ENCODE measurements around the gene EFEMP2.

EFEMP2 gene

GRCh38 chr11:65851811-65852507, 20.6 kb downstream of the EFEMP2 start:
- Histone ChIP-seq H3K4me2 (ENCODE audit: low read length) (no peak overlapping the region), H4K91ac (ENCODE audit: low read depth, low read length) (no peak overlapping the region), H4K12ac (ENCODE audit: low read depth, low read length) (no peak overlapping the region), H3K36me3 (ENCODE audit: control insufficient read depth in 1 of 2, insufficient read depth in 2 of 2, low read length in 2 of 2) (peaks cover 54 to 59% of the 10 kb centered on the region in 2 experiments), H3K4ac (ENCODE audit: low read depth, low read length) (no peak overlapping the region), H2AK5ac (ENCODE audit: low read length) (no peak overlapping the region), H3K27me3 (ENCODE audit: insufficient read depth, low read length) (no peaks in the 10 kb centered on the region), H3K9ac (ENCODE audit: low read length) (no peak overlapping the region), H3K27ac (ENCODE audit: low read depth, low read length) (no peak overlapping the region), H2BK5ac (ENCODE audit: low read depth, low read length, poor library complexity) (no peak overlapping the region), H3K79me1 (ENCODE audit: low read length) (peaks cover under 1% of the 10 kb centered on the region), H3K79me2 (ENCODE audit: control insufficient read depth, insufficient read depth, low read length, poor library complexity) (peaks cover 11% of the 10 kb centered on the region), H3K14ac (ENCODE audit: low read length) (no peak overlapping the region), H2BK120ac (ENCODE audit: insufficient read depth, low read length, poor library complexity) (no peak overlapping the region), H3K4me1 (ENCODE audit: control insufficient read depth in 1 of 2, insufficient read depth in 2 of 2, low read length in 2 of 2) (peaks cover 6 to 8% of the 10 kb centered on the region in 2 experiments), H3K23ac (ENCODE audit: low read length) (no peak overlapping the region), H3K18ac (ENCODE audit: low read length) (no peak overlapping the region), H3K4me3 (ENCODE audit: low read depth, low read length) (no peak overlapping the region), H4K8ac (ENCODE audit: low read depth, low read length) (no peak overlapping the region), H3K9me3 (ENCODE audit: insufficient read depth, low read depth, low read length) (peaks cover 7% of the 10 kb centered on the region), H2AFZ (ENCODE audit: insufficient read depth, low read length, poor library complexity) (no peak overlapping the region), H2BK12ac (ENCODE audit: low read length) (no peak overlapping the region)
- WGBS (ENCODE audit: extremely low coverage, insufficient coverage, insufficient read length): no CpG with 5 or more reads among the region's 10 CpGs
- no peak for DNase-seq

- no peak overlapping the region for H2BK5ac ChIP-seq (ENCODE audit: low read depth, low read length, poor library complexity)
- H4K8ac ChIP-seq (ENCODE audit: low read depth, low read length): no peak overlapping the region
- H3K9ac ChIP-seq (ENCODE audit: low read length): no peak overlapping the region
- no peak overlapping the region for H2AK5ac ChIP-seq (ENCODE audit: low read length)
- H3K4ac ChIP-seq (ENCODE audit: low read depth, low read length): no peak overlapping the region
- no peak overlapping the region for H2BK120ac ChIP-seq (ENCODE audit: insufficient read depth, low read length, poor library complexity)
- no peak for DNase-seq
- peaks cover 2% of the 10 kb centered on the region for H3K79me2 ChIP-seq (ENCODE audit: control insufficient read depth, insufficient read depth, low read length, poor library complexity)
- H3K23ac ChIP-seq (ENCODE audit: low read length): no peak overlapping the region
- no peak overlapping the region for H2BK12ac ChIP-seq (ENCODE audit: low read length)
- H3K18ac ChIP-seq (ENCODE audit: low read length): no peak overlapping the region
- no CpG with 5 or more reads among the region's 14 CpGs for WGBS (ENCODE audit: extremely low coverage, insufficient coverage, insufficient read length)
- no peaks in the 10 kb centered on the region for H3K79me1 ChIP-seq (ENCODE audit: low read length)
- H3K4me3 ChIP-seq (ENCODE audit: low read depth, low read length): no peak overlapping the region
- no peak overlapping the region for H3K14ac ChIP-seq (ENCODE audit: low read length)
- H3K36me3 ChIP-seq (ENCODE audit: control insufficient read depth in 1 of 2, insufficient read depth in 2 of 2, low read length in 2 of 2): peaks cover 47 to 52% of the 10 kb centered on the region in 2 experiments
- H3K4me1 ChIP-seq (ENCODE audit: control insufficient read depth in 1 of 2, insufficient read depth in 2 of 2, low read length in 2 of 2): peaks cover 2 to 4% of the 10 kb centered on the region in 2 experiments
- no peak overlapping the region for H4K91ac ChIP-seq (ENCODE audit: low read depth, low read length)
- no peak overlapping the region for H3K27ac ChIP-seq (ENCODE audit: low read depth, low read length)
- no peak overlapping the region for H3K4me2 ChIP-seq (ENCODE audit: low read length)
- no peaks in the 10 kb centered on the region for H3K27me3 ChIP-seq (ENCODE audit: insufficient read depth, low read length)
- H4K12ac ChIP-seq (ENCODE audit: low read depth, low read length): no peak overlapping the region
- H3K9me3 ChIP-seq (ENCODE audit: insufficient read depth, low read depth, low read length): peaks cover 7% of the 10 kb centered on the region
- H2AFZ ChIP-seq (ENCODE audit: insufficient read depth, low read length, poor library complexity): no peak overlapping the region
These were observed 21.5 kb downstream of the EFEMP2 start for GRCh38 chr11:65851083-65851579.

- Histone ChIP-seq H3K27ac (ENCODE audit: low read depth, low read length) (no peak overlapping the region), H3K9ac (ENCODE audit: low read length) (no peak overlapping the region), H3K4ac (ENCODE audit: low read depth, low read length) (no peak overlapping the region), H3K4me2 (ENCODE audit: low read length) (no peak overlapping the region), H3K14ac (ENCODE audit: low read length) (no peak overlapping the region), H3K9me3 (ENCODE audit: insufficient read depth, low read depth, low read length) (peaks cover 7% of the 10 kb centered on the region), H2AK5ac (ENCODE audit: low read length) (no peak overlapping the region), H3K79me2 (ENCODE audit: control insufficient read depth, insufficient read depth, low read length, poor library complexity) (no peaks in the 10 kb centered on the region), H4K12ac (ENCODE audit: low read depth, low read length) (no peak overlapping the region), H4K8ac (ENCODE audit: low read depth, low read length) (no peak overlapping the region), H2BK120ac (ENCODE audit: insufficient read depth, low read length, poor library complexity) (no peak overlapping the region), H3K27me3 (ENCODE audit: insufficient read depth, low read length) (no peaks in the 10 kb centered on the region), H3K4me1 (ENCODE audit: control insufficient read depth in 1 of 2, insufficient read depth in 2 of 2, low read length in 2 of 2) (no peaks in the 10 kb centered on the region), H2BK5ac (ENCODE audit: low read depth, low read length, poor library complexity) (no peak overlapping the region), H3K79me1 (ENCODE audit: low read length) (no peaks in the 10 kb centered on the region), H4K91ac (ENCODE audit: low read depth, low read length) (no peak overlapping the region), H3K36me3 (ENCODE audit: control insufficient read depth in 1 of 2, insufficient read depth in 2 of 2, low read length in 2 of 2) (peaks cover 40 to 46% of the 10 kb centered on the region in 2 experiments), H2BK12ac (ENCODE audit: low read length) (no peak overlapping the region), H3K4me3 (ENCODE audit: low read depth, low read length) (no peak overlapping the region), H2AFZ (ENCODE audit: insufficient read depth, low read length, poor library complexity) (no peak overlapping the region), H3K18ac (ENCODE audit: low read length) (no peak overlapping the region), H3K23ac (ENCODE audit: low read length) (no peak overlapping the region)
- DNase-seq: no peak
- WGBS (ENCODE audit: extremely low coverage, insufficient coverage, insufficient read length): no CpG with 5 or more reads among the region's 20 CpGs
These were observed 22.1 kb downstream of the EFEMP2 start for GRCh38 chr11:65850217-65851082.

- no peak overlapping the region for H3K9ac ChIP-seq (ENCODE audit: low read length)
- no peaks in the 10 kb centered on the region for H3K27me3 ChIP-seq (ENCODE audit: insufficient read depth, low read length)
- no peak overlapping the region for H3K4ac ChIP-seq (ENCODE audit: low read depth, low read length)
- H3K27ac ChIP-seq (ENCODE audit: low read depth, low read length): no peak overlapping the region
- H2BK120ac ChIP-seq (ENCODE audit: insufficient read depth, low read length, poor library complexity): no peak overlapping the region
- no peaks in the 10 kb centered on the region for H3K79me2 ChIP-seq (ENCODE audit: control insufficient read depth, insufficient read depth, low read length, poor library complexity)
- no peak overlapping the region for H3K4me2 ChIP-seq (ENCODE audit: low read length)
- DNase-seq: no peak
- H3K9me3 ChIP-seq (ENCODE audit: insufficient read depth, low read depth, low read length): peaks cover 7% of the 10 kb centered on the region
- H4K12ac ChIP-seq (ENCODE audit: low read depth, low read length): no peak overlapping the region
- H2AK5ac ChIP-seq (ENCODE audit: low read length): no peak overlapping the region
- no peak overlapping the region for H4K8ac ChIP-seq (ENCODE audit: low read depth, low read length)
- H3K23ac ChIP-seq (ENCODE audit: low read length): no peak overlapping the region
- H2BK5ac ChIP-seq (ENCODE audit: low read depth, low read length, poor library complexity): no peak overlapping the region
- H4K91ac ChIP-seq (ENCODE audit: low read depth, low read length): no peak overlapping the region
- H3K36me3 ChIP-seq (ENCODE audit: control insufficient read depth in 1 of 2, insufficient read depth in 2 of 2, low read length in 2 of 2): peaks cover 34 to 39% of the 10 kb centered on the region in 2 experiments
- H2AFZ ChIP-seq (ENCODE audit: insufficient read depth, low read length, poor library complexity): no peak overlapping the region
- no peaks in the 10 kb centered on the region for H3K79me1 ChIP-seq (ENCODE audit: low read length)
- no CpG with 5 or more reads among the region's 16 CpGs for WGBS (ENCODE audit: extremely low coverage, insufficient coverage, insufficient read length)
- no peak overlapping the region for H3K4me3 ChIP-seq (ENCODE audit: low read depth, low read length)
- no peak overlapping the region for H3K14ac ChIP-seq (ENCODE audit: low read length)
- H2BK12ac ChIP-seq (ENCODE audit: low read length): no peak overlapping the region
- no peaks in the 10 kb centered on the region for H3K4me1 ChIP-seq (ENCODE audit: control insufficient read depth in 1 of 2, insufficient read depth in 2 of 2, low read length in 2 of 2)
- H3K18ac ChIP-seq (ENCODE audit: low read length): no peak overlapping the region
These were observed 22.8 kb downstream of the EFEMP2 start for GRCh38 chr11:65849771-65850216.
